Activated naive CD8-positive, alpha-beta T cell treated with anti-CD3 and anti-CD28 coated beads, Interleukin-2, amount 50 U/mL, for 24 hours (primary cell): ENCODE results near the gene NPHP3.
"Not testable (repeated sequence)": the region's sequence is repeated elsewhere in the genome, so short reads cannot be mapped to it uniquely, and the experiment has no call there.

ENCODE experiments used
- ATAC-seq: fragments of 150-1000 bp; cut with Tn5 transposase; one replicate; pipeline ENCODE4 v1.10.0; 2021
- DNase-seq: peaks from one replicate; pipeline ENCODE4 v3.0.0; 2021
- H3K27ac Mint-ChIP-seq: one replicate; pipeline ENCODE4 v1.8.0; 2021; ENCODE audit warnings: mild to moderate bottlenecking, mixed read lengths
- H3K27me3 Mint-ChIP-seq: one replicate; pipeline ENCODE4 v1.8.0; 2021; ENCODE audit warnings: mixed read lengths
- H3K36me3 Mint-ChIP-seq: one replicate; pipeline ENCODE4 v1.8.0; 2021; ENCODE audit warnings: low read depth, mixed read lengths
- H3K4me1 Mint-ChIP-seq: one replicate; pipeline ENCODE4 v1.8.0; 2021; ENCODE audit warnings: mixed read lengths
- H3K4me3 Mint-ChIP-seq: one replicate; pipeline ENCODE4 v1.8.0; 2021; ENCODE audit warnings: mild to moderate bottlenecking, moderate library complexity, mixed read lengths
- H3K9me3 Mint-ChIP-seq: one replicate; pipeline ENCODE4 v1.8.0; 2021; ENCODE audit warnings: mixed read lengths

The NPHP3 gene

GRCh38 chr3:132722165-132723023, at the start of gene NPHP3:
NPHP3 (minus strand) TSS chr3:132722409; CDS start chr3:132722355, 54 bp downstream.
- ATAC-seq, result peak; percentile 89
- Mint-ChIP-seq H3K4me3 (peak within 1 kb of the TSS; percentile 87), H3K4me1 (peaks cover 44% of the 10 kb centered on the region), H3K27me3 (no peaks in the 10 kb centered on the region), H3K36me3 (peaks cover 12% of the 10 kb centered on the region), H3K27ac (peak within 1 kb of the TSS; percentile 75), H3K9me3 (no peaks in the 10 kb centered on the region)
- peak; percentile 96 for DNase-seq

- Mint-ChIP-seq H3K27ac (no peak overlapping the region), H3K4me1 (no peaks in the 10 kb centered on the region)
These were observed 36.5 kb upstream of the NPHP3 start for GRCh38 chr3:132758740-132759139.

GRCh38 chr3:132756108-132756650, 34.0 kb upstream of the NPHP3 start:
- H3K27me3 Mint-ChIP-seq, result peaks cover 2% of the 10 kb centered on the region
- no peak overlapping the region for H3K27ac Mint-ChIP-seq
- H3K9me3 Mint-ChIP-seq, result no peaks in the 10 kb centered on the region

More at GRCh38 chr3:132758740-132759139, 36.5 kb upstream of the NPHP3 start:
- DNase-seq (no peak), ATAC-seq (no peak)
- Mint-ChIP-seq H3K9me3 (no peaks in the 10 kb centered on the region), H3K4me3 (no peak overlapping the region), H3K27me3 (peaks cover 2% of the 10 kb centered on the region), H3K36me3 (no peaks in the 10 kb centered on the region)

GRCh38 chr3:132753946-132754345, 31.7 kb upstream of the NPHP3 start:
- H3K4me1 Mint-ChIP-seq, result no peaks in the 10 kb centered on the region
- H3K27me3 Mint-ChIP-seq, result peaks cover 3% of the 10 kb centered on the region
- no peaks in the 10 kb centered on the region for H3K36me3 Mint-ChIP-seq

More at GRCh38 chr3:132756108-132756650, 34.0 kb upstream of the NPHP3 start:
- Mint-ChIP-seq H3K4me1 (no peaks in the 10 kb centered on the region), H3K4me3 (no peak overlapping the region), H3K36me3 (no peaks in the 10 kb centered on the region)
- ATAC-seq (no peak), DNase-seq (no peak)

GRCh38 chr3:132749786-132750185, 27.6 kb upstream of the NPHP3 start:
- Mint-ChIP-seq H3K4me1 (no peaks in the 10 kb centered on the region), H3K27me3 (peaks cover 6% of the 10 kb centered on the region), H3K4me3 (no peak overlapping the region), H3K9me3 (no peaks in the 10 kb centered on the region), H3K36me3 (no peaks in the 10 kb centered on the region), H3K27ac (no peak overlapping the region)
- DNase-seq, result no peak
- no peak for ATAC-seq

More at GRCh38 chr3:132753946-132754345, 31.7 kb upstream of the NPHP3 start:
- H3K27ac Mint-ChIP-seq, result no peak overlapping the region
- ATAC-seq, result no peak
- no peak for DNase-seq
- H3K9me3 Mint-ChIP-seq, result no peaks in the 10 kb centered on the region
- H3K4me3 Mint-ChIP-seq, result no peak overlapping the region

- not testable (repeated sequence) for H3K4me3 Mint-ChIP-seq, H3K9me3 Mint-ChIP-seq, H3K27ac Mint-ChIP-seq, DNase-seq, H3K4me1 Mint-ChIP-seq, ATAC-seq, H3K36me3 Mint-ChIP-seq
- H3K27me3 Mint-ChIP-seq, result peaks cover 11% of the 10 kb centered on the region
These were observed 24.5 kb upstream of the NPHP3 start for GRCh38 chr3:132746720-132747119.

GRCh38 chr3:132738314-132738713, 16.1 kb upstream of the NPHP3 start:
- Mint-ChIP-seq H3K27ac (no peak overlapping the region), H3K9me3 (no peaks in the 10 kb centered on the region), H3K36me3 (no peaks in the 10 kb centered on the region), H3K27me3 (peaks cover 21% of the 10 kb centered on the region), H3K4me1 (no peaks in the 10 kb centered on the region), H3K4me3 (no peak overlapping the region)
- DNase-seq (no peak), ATAC-seq (no peak)

GRCh38 chr3:132735589-132735988, 13.4 kb upstream of the NPHP3 start:
- Mint-ChIP-seq H3K4me3 (no peak overlapping the region), H3K27ac (no peak overlapping the region), H3K4me1 (no peaks in the 10 kb centered on the region), H3K9me3 (no peaks in the 10 kb centered on the region), H3K36me3 (no peaks in the 10 kb centered on the region), H3K27me3 (peaks cover 40% of the 10 kb centered on the region)
- no peak for ATAC-seq
- no peak for DNase-seq

GRCh38 chr3:132730891-132731580, 8.8 kb upstream of the NPHP3 start:
- ATAC-seq, result peak; percentile 24

GRCh38 chr3:132726341-132726823, 4.2 kb upstream of the NPHP3 start:
- no peak for ATAC-seq
- no peak for DNase-seq
- Mint-ChIP-seq H3K27me3 (peaks cover 13% of the 10 kb centered on the region), H3K4me1 (peaks cover 13% of the 10 kb centered on the region), H3K9me3 (no peaks in the 10 kb centered on the region), H3K36me3 (no peaks in the 10 kb centered on the region), H3K27ac (no peak overlapping the region), H3K4me3 (no peak overlapping the region)

More at GRCh38 chr3:132730891-132731580, 8.8 kb upstream of the NPHP3 start:
- Mint-ChIP-seq H3K4me3 (no peak overlapping the region), H3K27ac (no peak overlapping the region), H3K9me3 (no peaks in the 10 kb centered on the region), H3K4me1 (peaks cover 1% of the 10 kb centered on the region), H3K36me3 (no peaks in the 10 kb centered on the region), H3K27me3 (peaks cover 34% of the 10 kb centered on the region)
- DNase-seq, result no peak

GRCh38 chr3:132723024-132723950, 1.1 kb upstream of the NPHP3 start:
- no peak for ATAC-seq
- Mint-ChIP-seq H3K9me3 (no peaks in the 10 kb centered on the region), H3K4me3 (peak overlapping the region; percentile 85), H3K36me3 (peaks cover 9% of the 10 kb centered on the region), H3K4me1 (peaks cover 38% of the 10 kb centered on the region), H3K27ac (peak overlapping the region; percentile 19), H3K27me3 (peaks cover 3% of the 10 kb centered on the region)
- DNase-seq, result no peak

- H3K27me3 Mint-ChIP-seq, result no peaks in the 10 kb centered on the region
- DNase-seq (peak; percentile 18), ATAC-seq (peak; percentile 6)
- H3K36me3 Mint-ChIP-seq, result peaks cover 14% of the 10 kb centered on the region
- H3K4me3 Mint-ChIP-seq, result peak overlapping the region; percentile 87
- no peaks in the 10 kb centered on the region for H3K9me3 Mint-ChIP-seq
- H3K27ac Mint-ChIP-seq, result peak overlapping the region; percentile 75
- H3K4me1 Mint-ChIP-seq, result peaks cover 46% of the 10 kb centered on the region
These were observed 587 bp downstream of the NPHP3 start for GRCh38 chr3:132721479-132722164.

GRCh38 chr3:132720228-132720627, 2.0 kb downstream of the NPHP3 start:
- ATAC-seq (no peak), DNase-seq (no peak)
- Mint-ChIP-seq H3K36me3 (peaks cover 18% of the 10 kb centered on the region), H3K27me3 (no peaks in the 10 kb centered on the region), H3K9me3 (no peaks in the 10 kb centered on the region), H3K4me1 (peaks cover 44% of the 10 kb centered on the region), H3K4me3 (peak overlapping the region; percentile 87), H3K27ac (no peak overlapping the region)
